Uterus (tissue), 2 donors: ENCODE results near the gene RNF168.
"Not testable (repeated sequence)": the region's sequence is repeated elsewhere in the genome, so short reads cannot be mapped to it uniquely, and the experiment has no call there.

Experiments used
- CTCF ChIP-seq, 4 experiments: fragments of 200-600 bp in 2 of 4; fragments of 450-650 bp in 2 of 4; sonication (generic) in 2 of 4; IDR thresholded peaks; one replicate each; pipeline ENCODE4 v1.5.1; 2016 to 2019; ENCODE audit warnings: antibody characterized with exemption in 4 of 4, mild to moderate bottlenecking in 2 of 4, moderate library complexity in 1 of 4
- POLR2A ChIP-seq, 2 donors: fragments of 450-650 bp; IDR thresholded peaks; one replicate each; pipeline ENCODE4 v1.6.1; 2016; ENCODE audit warnings: antibody characterized with exemption in 2 of 2, mild to moderate bottlenecking in 1 of 2, moderate library complexity in 1 of 2

DNA sequence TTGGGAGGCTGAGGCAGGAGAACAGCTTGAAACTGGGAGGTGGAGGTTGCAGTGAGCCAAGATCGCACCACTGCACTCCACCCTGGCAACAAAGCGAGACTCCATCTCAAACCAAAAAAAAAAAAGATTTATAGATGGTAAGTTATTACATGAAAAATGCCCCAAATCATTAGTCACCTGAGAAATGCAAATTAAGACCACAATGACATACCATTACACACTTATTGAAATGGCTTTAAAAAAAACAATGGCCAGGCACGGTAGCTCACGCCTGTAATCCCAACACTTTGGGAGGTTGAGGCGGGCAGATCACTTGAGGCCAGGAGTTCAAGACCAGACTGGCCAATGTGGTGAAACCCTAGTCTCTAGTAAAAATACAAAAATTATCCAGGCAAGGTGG lies 81.9 kb downstream of the RNF168 start:
- TF ChIP-seq CTCF, POLR2A (IDR thresholded peaks at IDR 0.05): not testable (repeated sequence)
